ENCODE data around the gene HIVEP3. TPM values are rescaled to one million over a fixed set of nuclear protein-coding genes. Genes with fewer than 3 reads are reported as not detected.

HIVEP3 gene
- total RNA-seq, 1 donor: 1.2 TPM

DNA sequence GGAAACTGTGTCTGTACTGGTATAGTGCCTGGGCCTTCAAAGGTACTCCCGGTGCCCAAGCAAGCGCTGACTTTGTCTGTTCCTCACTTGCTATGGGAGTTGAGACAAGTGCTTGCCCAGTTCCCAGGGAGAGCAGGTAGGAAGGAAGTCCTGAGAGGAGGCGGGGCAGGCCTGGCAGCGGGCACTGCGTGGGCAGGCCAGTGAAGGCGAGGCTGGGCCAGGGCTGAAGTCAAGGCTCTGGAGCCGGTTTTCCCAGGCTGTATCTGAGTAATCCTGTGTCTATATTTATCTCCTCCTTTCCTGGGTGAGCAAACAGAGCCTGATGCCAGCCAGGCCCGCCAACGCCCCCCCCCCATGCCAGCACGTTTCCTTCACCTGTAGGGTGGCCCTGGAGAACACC, 418.3 kb downstream of the HIVEP3 start:
- no peak for DNase-seq (ENCODE audit: low read depth)
- no peak overlapping the region for H3K4me3 ChIP-seq (ENCODE audit: low read depth, low read length)
- TF ChIP-seq, protein P1, sequence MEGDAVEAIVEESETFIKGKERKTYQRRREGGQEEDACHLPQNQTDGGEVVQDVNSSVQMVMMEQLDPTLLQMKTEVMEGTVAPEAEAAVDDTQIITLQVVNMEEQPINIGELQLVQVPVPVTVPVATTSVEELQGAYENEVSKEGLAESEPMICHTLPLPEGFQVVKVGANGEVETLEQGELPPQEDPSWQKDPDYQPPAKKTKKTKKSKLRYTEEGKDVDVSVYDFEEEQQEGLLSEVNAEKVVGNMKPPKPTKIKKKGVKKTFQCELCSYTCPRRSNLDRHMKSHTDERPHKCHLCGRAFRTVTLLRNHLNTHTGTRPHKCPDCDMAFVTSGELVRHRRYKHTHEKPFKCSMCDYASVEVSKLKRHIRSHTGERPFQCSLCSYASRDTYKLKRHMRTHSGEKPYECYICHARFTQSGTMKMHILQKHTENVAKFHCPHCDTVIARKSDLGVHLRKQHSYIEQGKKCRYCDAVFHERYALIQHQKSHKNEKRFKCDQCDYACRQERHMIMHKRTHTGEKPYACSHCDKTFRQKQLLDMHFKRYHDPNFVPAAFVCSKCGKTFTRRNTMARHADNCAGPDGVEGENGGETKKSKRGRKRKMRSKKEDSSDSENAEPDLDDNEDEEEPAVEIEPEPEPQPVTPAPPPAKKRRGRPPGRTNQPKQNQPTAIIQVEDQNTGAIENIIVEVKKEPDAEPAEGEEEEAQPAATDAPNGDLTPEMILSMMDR (IDR thresholded peaks at IDR 0.05; ENCODE audit: insufficient read depth, low read length): no peak

DNA sequence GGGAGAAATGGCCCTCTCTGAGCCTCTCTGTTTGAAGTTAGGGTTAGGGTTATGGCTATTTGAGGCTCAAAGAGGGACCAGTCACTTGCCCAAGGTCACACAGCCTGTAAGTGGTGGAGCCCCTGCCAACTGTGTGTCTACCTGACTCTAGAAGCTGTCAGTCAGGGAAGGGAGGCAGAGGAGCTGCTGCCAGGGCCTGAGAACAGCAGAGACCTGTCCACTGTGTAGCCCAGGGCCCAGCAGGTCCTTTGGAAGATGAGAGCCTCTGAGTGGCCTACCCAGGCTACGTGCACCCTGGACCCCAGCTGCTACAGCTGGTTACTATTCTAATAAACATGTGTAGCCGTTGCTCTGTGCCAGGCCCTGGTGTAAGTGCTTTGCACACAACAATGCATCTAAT, 419.1 kb downstream of the HIVEP3 start:
- no peak for DNase-seq (ENCODE audit: low read depth)
- TF ChIP-seq, protein P1 (IDR thresholded peaks at IDR 0.05; ENCODE audit: insufficient read depth, low read length): no peak

DNA sequence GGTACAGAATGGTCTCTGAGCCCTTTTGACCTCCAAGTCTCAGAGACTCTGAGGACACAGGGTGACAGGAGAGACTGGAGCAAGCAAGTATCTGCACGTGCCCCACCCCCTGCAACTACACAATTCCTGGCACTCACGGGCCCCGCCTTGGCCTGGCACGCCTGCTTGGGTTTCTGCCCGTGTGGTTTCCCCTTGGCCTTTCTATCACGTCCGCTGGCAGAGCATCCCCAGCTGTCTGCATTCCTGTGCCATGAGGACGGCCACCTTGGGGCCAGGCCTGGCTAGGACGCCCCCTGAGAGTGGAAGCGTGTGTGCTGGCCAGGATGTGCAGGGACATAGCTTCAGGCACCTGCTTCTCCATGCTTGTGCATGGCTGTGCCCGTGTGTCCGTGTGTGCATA, 419.9 kb downstream of the HIVEP3 start:
- peak; percentile 58 for DNase-seq (ENCODE audit: low read depth)
- TF ChIP-seq, protein P1 (IDR thresholded peaks at IDR 0.05; ENCODE audit: insufficient read depth, low read length): no peak
- H3K4me3 ChIP-seq (ENCODE audit: low read depth, low read length): no peak overlapping the region

More for the DNA sequence above, 419.1 kb downstream of the HIVEP3 start:
- no peak overlapping the region for H3K4me3 ChIP-seq (ENCODE audit: low read depth, low read length)

DNA sequence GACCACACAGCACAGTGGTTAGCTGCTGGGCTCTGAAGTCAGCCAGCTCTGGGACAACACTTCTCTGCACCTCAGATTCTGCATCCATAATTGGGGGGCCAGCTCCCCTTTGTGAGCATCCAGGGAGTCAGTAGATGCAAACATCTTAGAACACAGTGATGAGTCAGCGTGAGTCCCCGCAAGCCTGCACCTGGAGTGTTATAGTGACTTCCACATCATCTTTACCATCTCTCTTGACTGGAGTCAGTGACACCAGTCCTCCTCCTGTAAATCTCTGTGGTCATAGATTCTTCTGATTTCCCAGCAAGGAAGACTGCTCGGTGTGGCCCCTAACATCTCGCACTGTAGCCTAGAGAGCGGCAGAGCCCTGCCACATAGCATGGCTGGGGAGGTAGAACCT, 420.3 kb downstream of the HIVEP3 start:
- no peak for DNase-seq (ENCODE audit: low read depth)
- TF ChIP-seq, protein P1 (IDR thresholded peaks at IDR 0.05; ENCODE audit: insufficient read depth, low read length): no peak
- no peak overlapping the region for H3K4me3 ChIP-seq (ENCODE audit: low read depth, low read length)

DNA sequence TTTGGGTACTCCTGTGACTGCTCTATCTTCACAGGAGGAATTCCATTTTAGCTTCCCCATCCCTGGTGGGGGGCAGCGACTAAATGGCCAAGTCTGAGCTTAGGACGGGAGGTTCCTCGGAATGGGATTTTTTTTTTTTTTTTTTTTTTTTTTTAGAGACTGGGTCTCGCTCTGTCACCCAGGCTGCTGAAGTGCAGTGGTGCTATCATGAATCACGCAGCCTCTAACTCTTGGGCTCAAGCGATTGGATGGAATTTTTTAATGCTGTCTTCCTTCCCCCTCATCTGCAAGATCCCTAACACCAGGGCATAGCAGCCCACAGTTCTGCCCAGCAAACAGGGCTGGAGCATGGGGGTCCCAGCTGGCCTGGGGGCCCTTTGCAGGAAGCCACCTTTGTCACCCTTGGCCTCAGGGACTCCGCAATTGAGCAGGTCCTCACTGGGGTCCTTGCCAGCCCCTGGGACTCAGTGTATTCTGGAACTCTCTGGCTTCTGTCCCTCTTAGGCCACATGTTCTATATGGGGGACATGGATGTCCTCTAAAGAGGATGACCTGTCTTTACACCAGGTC, 421.2 kb downstream of the HIVEP3 start:
- TF ChIP-seq, protein P1 (IDR thresholded peaks at IDR 0.05; ENCODE audit: insufficient read depth, low read length): no peak
- no peak for DNase-seq (ENCODE audit: low read depth)

DNA sequence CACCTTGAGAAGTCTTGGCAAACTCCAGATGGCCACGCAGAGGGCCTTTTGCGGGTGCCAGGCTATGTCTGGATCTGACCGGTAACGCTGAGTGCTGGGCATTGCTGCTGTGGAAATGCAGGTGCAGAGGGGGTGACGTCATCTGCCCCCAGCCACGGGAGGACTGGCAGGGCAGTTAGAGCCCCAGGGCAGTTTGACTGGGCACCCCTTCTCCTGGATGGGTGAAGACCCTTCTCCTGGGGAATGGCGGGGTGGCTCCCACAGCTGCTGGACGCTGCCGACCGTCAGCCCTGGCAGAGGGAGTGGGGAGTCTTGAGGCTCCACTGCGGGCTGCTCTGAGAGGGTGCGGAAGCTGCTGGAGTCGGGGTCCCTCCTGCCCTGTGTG, 421.7 kb downstream of the HIVEP3 start:
- no peak overlapping the region for H3K4me3 ChIP-seq (ENCODE audit: low read depth, low read length)
- TF ChIP-seq, protein P1 (IDR thresholded peaks at IDR 0.05; ENCODE audit: insufficient read depth, low read length): no peak
- DNase-seq (ENCODE audit: low read depth): no peak

More for the DNA sequence above, 421.2 kb downstream of the HIVEP3 start:
- H3K4me3 ChIP-seq (ENCODE audit: low read depth, low read length): no peak overlapping the region

All from fibroblast of the aortic adventitia (primary cell).